HG03095 (cell line): ENCODE data around the gene FABP7.
A peak's percentile ranks its signal among the peaks of the same experiment; 100 is the strongest.

ENCODE experiments used
- ATAC-seq: cut with Tn5 transposase; IDR thresholded peaks from one replicate; pipeline ENCODE4 v1.9.1; 2021; ENCODE audit warnings: moderate library complexity; ENCODE audit not compliant: unreplicated experiment

FABP7 gene

GRCh38 chr6:122792766-122793165 is 13.2 kb downstream of the FABP7 start:
- no peak for ATAC-seq

DNA sequence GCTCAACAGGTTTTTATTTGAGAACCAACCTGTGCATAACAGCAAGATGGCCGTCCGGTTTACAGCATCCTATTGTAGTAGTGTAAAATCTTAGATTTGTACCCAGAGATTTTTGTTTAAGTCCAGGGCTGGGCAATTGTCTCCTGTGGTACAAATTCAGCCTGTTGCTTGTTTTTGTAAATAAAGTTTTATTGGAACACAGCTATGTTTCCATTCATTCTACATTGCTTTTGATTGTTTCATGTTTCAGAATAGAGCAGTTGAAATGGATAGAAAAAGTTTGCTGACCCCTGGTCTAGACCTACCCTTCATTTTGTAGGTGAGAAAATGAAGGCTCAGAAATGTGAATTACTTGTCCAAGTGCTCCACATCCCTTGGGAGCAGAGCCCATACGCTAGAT is 18.0 kb downstream of the FABP7 start:
- ATAC-seq = no peak

GRCh38 chr6:122798099-122798641 is 18.7 kb downstream of the FABP7 start:
- ATAC-seq = peak; percentile 71

GRCh38 chr6:122799140-122799745 is 19.7 kb downstream of the FABP7 start:
- no peak for ATAC-seq

DNA sequence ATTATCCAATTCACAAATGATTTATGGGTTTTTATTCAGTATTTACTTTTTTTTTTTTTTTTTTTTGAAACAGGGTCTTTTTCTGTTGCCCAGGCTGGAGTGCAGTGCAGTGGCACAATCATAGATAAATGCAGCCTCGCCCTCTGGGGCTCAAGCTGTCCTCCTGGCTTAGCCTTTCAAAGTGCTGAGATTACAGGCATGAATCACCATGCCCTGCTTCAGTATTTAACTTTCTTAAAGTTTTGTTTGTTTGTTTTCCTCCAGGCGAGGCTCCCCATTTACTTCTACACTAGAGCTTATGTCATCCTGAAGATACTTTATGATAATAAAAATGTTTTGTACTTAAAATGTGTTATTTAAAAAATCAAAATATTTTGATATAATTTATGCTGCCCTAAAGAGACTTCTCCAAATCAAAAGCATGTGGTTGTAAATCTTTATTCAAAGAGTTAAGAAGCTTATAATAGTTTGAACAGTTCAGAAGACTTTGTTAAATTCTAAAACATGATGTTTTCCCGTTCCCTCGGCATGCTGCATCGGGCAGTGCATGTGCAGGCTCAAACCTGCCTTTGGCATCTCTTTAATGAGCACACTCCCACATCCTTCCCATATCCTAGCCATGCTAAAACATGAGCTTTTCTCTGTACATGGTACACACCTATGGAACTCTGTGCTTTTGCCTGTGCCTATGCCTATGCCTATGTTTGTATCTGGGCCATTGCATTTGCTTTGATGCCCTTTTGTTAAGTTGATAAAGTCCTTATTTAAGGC is 20.6 kb downstream of the FABP7 start:
- ATAC-seq = no peak

DNA sequence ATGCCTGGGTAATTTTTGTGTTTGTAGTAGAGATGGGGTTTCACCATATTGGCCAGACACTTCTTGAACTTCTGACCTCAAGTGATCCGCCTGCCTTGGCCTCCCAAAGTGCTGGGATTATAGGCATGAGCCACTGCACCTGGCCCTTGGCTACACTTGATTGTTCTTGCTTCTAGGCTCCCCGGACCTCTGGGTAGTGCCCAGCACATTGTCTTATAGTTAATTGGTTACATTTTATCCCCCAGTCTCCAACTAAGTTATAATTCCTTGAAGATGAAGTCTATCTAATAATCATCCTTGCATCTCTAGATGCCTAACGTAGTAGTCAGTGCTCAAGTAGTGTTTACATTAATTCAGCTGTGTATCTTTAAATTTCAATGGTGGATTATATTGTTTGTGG is 21.4 kb downstream of the FABP7 start:
- ATAC-seq = no peak

DNA sequence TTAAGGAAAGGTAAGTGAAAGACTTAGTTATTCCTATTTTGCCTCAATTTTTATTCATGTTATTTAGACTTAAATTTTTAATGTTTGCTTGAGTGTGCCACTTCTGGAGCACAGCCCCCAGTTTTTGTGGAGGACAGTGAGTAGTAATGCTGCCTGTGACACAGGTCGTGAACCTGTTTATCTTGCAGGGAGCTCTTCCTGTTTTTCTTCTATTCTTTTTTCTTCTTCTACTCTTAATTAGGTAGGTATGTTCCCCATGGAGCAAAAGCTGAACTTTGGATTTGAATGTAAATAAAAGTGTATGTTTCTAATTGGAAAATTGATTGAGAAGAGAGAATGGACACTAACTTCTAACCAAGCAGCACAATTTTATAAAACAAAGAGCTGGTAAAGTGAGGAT is 21.9 kb downstream of the FABP7 start:
- no peak for ATAC-seq

DNA sequence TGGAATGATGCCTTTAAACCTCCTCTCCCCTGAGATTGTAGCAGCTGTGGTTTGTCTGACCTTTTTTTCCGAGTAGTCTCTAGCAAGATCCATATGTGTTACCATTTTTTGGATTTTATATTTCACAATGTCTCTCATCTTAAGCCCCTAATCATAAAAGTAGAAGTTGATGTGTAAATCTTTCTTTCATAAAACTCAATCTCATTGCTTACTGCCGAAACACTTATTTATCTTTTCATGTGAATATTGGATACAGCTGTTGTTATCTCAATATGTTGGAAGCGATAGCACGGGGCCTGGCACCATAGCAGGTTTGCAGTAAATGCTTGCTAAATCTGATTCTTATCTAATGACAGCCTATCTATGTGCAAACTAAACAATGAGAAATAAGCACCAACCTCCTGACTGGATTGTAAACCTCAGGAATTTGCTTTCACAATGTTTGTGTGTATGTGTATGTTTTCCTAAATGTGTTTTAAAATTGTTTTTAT is 23.7 kb downstream of the FABP7 start:
- ATAC-seq = no peak

DNA sequence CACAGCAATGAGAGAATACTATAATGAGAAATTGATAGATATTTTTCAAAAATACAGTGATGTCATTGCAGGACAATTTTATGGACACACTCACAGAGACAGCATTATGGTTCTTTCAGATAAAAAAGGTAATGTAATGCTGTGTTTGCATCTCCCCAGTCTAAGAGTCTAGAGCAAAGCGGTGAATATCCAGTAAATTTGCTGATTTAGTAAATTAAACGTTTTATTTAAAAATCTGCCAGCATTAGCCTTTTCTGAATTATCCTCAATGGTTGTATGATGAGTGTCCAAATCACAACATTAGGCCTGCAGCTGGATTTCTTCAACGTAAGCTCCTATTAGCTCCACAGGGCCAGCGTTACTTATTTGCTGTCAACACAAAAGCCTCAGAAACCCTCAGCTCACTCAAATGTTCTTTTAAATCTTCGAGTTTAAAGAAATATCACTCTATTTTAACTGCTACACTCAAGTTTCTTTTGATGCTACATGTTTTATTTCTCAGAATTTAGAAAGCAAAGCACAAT is 25.5 kb downstream of the FABP7 start:
- ATAC-seq = no peak

GRCh38 chr6:122806291-122806690 is 26.8 kb downstream of the FABP7 start:
- no peak for ATAC-seq

GRCh38 chr6:122808121-122808885 is 28.8 kb downstream of the FABP7 start:
- no peak for ATAC-seq

DNA sequence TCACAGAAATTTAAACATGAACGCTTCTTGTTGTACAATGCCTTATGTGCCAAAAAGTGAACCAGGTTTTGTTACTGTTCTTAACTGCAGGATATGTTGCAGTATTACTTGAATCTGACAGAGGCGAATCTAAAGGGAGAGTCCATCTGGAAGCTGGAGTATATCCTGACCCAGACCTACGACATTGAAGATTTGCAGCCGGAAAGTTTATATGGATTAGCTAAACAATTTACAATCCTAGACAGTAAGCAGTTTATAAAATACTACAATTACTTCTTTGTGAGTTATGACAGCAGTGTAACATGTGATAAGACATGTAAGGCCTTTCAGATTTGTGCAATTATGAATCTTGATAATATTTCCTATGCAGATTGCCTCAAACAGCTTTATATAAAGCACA is 29.5 kb downstream of the FABP7 start:
- no peak for ATAC-seq

GRCh38 chr6:122809691-122810090 is 30.2 kb downstream of the FABP7 start:
- no peak for ATAC-seq

GRCh38 chr6:122810189-122810588 is 30.7 kb downstream of the FABP7 start:
- no peak for ATAC-seq

DNA sequence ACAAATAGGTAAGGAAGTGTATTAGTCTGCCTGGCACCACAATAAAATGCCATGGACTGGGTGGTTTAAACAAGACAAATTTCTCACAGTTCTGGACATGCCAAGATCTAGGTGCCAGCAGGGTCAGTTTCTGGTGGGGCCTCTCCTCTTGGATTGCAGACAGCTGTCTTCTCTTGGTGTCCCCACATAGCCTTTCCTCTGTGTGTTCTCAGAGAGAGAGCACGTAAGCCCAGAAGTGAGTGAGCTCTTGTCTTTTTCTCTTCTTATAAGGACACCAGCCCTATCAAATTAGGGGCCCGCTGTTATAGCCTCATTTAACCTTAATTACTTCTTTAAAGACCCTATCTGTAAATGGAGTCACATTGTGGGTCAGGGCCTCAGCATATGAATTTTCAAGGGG is 37.8 kb downstream of the FABP7 start:
- ATAC-seq = no peak

GRCh38 chr6:122817766-122818165 is 38.2 kb downstream of the FABP7 start:
- ATAC-seq = no peak

GRCh38 chr6:122818866-122819265 is 39.4 kb downstream of the FABP7 start:
- ATAC-seq = no peak

GRCh38 chr6:122821095-122821494 is 41.6 kb downstream of the FABP7 start:
- ATAC-seq = no peak

GRCh38 chr6:122825163-122825562 is 45.6 kb downstream of the FABP7 start:
- ATAC-seq = no peak

DNA sequence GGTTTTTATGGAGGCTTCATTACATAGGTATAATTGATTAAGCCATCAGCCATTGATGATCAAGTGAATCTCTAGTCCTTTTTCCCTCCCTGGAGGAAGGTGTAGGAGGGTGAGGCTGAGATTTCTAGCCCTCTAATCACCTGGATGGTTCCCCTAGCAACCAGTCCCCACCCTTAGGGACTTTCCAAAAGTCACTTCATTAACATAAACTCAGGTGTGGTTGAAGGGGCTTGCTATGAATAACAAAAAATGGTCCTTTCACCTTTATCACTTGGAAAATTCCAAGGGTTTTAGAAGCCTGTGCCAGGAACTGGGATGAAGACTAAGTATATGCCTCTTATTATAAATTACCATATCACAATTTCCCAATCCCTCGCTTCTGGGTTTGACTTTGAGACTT is 49.9 kb downstream of the FABP7 start:
- no peak for ATAC-seq

- ATAC-seq = no peak
Observed at GRCh38 chr6:122831511-122831910, 52.0 kb downstream of the FABP7 start.
